LHCN-M2 (cell line): Measurements from ENCODE around the gene SRSF11. TPM values are rescaled to one million over a fixed set of nuclear protein-coding genes. Genes with fewer than 3 reads are reported as not detected.

Source experiments
- DNase-seq: peaks from one replicate; pipeline ENCODE4 v3.0.0-alpha.2; 2012; ENCODE audit warnings: low read depth
- total RNA-seq: library from RNA; depleted of rRNA; stranded (reverse); fragments of >200 nt; gene quantifications from 2 replicates; pipeline ENCODE4 v1.2.3, GENCODE V29; 2014

SRSF11 gene
- total RNA-seq, 1 experiment from 2014 or later = 99.8 TPM

DNA sequence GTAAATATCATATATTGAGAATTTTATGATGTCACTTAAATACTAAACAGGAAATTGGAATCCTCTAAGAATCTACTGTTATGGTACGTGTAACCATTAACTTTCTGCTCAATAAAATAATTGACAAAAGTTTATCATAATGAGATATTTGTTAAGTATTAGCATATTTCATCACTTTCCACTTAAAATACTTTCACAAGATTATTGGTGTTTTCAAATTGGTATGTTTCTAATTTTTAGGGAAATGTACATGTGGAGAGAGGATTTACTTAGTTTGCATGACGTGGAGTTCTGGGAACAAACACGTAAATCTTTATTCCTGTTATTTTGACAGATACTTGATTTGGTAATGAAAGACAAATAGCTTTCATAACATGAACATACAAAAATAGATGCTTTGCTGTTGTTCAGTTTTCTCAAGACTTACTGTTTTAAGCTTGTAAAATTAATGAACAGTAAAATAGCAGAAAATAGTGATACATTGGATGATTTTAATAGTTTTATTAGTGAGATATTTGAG, 1.6 kb downstream of the SRSF11 start:
- DNase-seq = no peak

DNA sequence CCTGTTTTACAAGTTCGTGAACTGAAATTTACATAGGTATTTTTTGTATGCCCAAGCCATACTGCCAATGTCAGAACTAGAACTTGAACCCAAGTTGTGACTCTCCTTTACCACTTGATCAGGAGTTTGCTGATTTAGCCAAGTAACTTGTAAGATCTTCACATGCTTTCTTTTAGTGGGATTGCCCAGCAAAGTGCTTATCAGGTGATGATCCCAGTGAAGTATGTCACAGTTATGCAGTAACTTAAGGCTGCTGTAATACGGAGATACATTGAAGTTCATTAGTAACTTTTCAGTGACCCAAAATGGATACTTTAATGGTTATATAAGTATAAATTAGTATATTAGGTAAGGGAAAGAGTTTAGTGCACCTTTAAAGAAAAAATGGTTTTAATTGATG, 3.8 kb downstream of the SRSF11 start:
- DNase-seq = no peak

DNA sequence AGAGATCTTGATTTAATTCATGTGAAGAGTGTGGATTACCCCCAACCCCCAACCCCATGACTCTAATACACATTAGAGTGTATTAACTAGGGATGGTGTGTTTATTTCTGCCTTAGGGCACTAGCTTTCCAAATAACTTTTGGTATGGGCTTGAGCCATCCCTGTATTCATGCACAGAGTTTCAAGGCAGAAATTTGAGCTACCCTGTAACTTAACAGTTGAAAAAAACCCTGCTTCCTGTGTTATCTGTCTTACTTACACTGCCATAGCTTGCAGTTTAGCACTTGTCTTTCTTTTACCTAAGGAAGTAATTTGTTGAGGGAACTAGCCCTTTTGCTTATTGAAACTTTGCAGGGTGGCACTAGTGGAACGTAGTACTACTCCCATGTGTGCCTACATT, 6.3 kb downstream of the SRSF11 start:
- no peak for DNase-seq

DNA sequence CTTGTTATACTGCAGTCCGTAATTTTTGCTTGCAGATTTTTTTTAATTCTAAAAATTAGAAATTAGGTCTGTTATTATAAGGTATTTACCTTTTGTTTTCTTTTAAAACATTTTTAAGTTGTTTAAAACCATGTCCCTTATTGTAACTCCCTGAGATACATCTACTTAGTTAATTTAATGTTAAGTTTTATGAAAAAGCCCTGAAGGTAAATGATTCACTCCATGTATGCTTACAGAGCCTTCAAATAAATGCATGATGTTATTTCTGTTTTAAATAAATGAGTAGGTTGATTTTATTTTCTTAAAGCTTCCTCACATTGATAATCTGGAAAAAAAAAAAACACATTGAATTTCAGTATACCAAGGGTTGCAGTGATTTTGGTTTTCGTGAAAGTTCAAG, 7.5 kb downstream of the SRSF11 start:
- DNase-seq = no peak

DNA sequence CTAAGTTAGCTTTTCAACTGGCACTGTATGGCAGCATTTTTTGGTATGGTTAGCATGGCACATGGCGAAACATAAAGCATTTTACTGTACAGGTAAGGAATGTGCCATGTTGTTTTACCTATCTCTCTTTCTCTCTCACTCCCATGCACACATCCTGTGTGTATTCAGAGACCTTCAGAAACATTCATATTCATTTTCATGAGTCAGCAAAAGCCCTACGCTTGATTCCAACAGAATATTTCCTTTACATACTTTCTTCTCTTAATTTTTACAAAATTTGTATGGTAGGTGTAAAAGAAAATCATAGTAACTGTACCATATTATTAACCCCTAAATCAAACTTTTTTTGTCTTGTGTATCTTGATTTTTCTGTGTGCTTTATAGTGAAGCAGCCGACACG, 10.3 kb downstream of the SRSF11 start:
- no peak for DNase-seq

DNA sequence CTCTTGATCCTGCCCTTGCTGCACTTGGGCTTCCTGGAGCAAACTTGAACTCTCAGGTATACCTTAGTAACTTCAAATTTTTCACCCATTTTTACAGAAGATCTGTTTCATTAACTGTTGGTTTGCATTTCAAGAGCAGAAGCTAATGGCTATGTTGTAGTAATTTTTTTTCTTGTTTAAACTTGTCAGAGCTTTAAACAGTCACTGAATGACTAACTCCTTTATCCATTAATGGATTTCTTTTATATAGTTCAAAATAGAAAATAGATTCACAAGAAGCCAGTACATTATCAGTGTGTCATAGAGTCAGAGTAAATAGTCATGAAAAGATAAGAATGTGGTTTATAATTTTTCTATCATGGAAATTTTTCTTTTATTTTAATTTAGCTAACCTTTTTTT, 13.6 kb downstream of the SRSF11 start:
- no peak for DNase-seq

DNA sequence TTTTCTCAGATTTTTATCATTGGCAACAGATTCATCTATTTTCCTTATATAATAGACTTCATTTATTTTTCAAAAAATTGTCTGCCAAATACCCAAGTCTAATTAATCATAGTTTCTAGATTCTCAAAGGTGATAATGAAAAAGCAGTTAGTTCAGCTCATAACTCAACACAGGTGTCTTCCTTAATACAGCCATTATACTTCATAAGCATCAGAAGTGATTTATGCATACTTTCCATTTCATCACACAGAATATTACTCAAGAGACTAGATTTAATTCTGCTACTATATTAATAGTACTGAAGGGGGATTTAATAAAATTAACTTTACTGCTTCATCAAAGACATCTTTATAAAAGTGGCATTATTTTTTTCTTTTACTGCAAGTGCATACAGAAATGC, 18.8 kb downstream of the SRSF11 start:
- no peak for DNase-seq

DNA sequence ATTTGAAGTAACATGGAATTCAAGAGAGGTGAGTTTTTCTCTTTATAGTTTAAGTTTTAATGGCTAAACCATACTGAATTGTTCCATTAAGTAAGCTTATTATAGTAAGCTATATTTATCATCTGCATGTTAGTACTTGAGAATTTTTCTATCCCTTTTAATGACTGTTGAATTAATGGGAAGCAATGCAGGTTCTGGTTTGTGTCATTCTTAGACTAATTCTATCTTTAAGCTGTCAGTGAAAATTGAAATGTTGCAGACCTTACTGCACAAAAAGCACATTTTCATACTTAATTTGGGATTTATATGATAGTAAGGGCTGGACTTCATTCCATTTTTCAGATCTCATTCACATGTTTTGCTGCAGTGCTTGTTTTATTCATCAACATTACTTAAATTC, 25.9 kb downstream of the SRSF11 start:
- no peak for DNase-seq

DNA sequence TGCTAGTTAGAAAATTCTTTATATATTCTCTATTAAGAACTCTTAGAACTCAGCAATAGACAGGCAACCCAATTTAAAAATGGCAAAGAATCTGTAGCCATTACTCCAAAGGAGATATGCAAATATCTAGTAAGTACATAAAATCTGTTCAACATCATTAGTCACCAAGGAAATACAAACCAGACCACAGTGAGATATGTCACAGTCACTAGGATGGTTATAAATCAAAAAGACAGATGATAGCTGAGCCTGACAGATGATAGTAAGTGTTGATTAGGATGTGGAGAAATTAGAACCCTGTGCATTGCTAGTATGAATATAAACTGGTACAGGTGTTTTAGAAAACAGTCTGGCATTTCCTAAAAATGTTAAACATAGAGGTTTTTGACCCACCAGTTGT, 26.6 kb downstream of the SRSF11 start:
- no peak for DNase-seq

DNA sequence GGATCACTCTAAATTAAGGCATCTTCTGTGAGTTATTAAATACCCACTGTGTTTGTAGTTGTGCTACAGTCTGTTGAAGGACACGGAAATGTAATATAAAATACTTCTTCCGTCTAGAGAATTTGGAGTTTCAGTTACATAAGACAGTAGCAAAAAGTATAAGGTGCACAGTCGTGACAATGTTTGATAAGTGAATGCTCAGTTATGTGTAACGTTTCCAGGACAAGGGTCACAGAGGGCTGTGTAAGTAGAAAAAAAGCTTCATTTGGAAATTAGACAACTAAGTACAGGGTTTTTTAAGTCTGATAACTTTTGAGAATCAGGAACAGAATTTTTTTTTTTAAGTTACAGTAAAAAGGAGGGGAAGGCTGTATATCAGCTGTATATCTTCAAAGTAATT, 27.5 kb downstream of the SRSF11 start:
- no peak for DNase-seq

DNA sequence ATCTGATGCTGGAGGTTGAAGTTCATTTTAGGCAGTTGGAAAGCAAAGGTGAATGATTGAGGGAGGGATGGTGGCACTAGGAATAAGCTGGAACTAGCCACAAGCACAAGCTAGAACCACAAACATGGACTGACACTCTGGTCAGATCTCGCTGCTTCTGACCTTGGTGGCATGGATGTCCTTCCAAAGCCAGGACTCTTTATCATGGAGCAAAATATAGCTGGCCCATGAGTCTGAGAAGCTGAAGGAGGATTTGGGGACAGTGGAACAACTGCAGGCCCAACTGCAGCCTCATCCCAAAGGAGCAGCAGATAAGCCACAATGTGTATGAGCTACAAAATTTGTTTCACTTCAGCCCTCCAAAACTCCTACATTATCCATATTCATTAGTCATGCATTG, 35.5 kb downstream of the SRSF11 start:
- DNase-seq = no peak

DNA sequence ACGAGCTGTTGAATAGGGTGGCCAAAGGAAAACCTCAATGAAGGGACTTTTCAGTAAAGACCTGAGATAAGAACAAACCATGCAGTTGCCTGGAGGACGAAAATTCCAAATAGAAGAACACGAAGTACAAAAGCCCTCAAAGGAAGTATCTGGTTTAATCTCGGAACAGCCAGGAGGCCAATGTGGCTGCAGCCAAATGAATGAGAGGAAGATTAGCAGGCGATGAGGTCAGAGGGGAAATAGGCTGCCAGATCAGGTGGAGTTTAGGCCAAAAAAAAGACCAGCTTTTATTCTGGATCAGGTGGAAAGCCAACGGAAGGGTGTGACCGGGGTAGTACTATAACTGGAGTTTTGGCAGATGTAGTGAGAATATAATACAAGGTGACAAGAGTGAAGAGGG, 43.7 kb downstream of the SRSF11 start:
- no peak for DNase-seq

DNA sequence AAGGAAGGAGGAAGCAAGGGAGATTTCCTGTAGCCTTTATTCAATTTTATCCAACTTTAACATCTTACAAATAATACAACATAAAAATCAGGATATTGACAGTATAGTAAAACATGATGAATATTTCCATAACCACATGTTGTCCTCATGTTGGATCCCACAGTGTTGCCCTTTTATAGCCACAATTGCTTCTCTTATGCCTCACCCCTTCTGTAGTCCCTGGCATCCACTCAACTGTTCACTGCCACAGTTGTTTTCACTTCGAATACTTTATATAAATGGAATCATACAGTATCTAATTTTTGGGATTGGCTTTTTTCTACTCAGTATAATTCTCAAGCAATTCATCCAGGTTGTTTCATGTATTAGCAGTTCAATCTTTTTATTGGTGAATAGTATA, 44.8 kb downstream of the SRSF11 start:
- DNase-seq = no peak

DNA sequence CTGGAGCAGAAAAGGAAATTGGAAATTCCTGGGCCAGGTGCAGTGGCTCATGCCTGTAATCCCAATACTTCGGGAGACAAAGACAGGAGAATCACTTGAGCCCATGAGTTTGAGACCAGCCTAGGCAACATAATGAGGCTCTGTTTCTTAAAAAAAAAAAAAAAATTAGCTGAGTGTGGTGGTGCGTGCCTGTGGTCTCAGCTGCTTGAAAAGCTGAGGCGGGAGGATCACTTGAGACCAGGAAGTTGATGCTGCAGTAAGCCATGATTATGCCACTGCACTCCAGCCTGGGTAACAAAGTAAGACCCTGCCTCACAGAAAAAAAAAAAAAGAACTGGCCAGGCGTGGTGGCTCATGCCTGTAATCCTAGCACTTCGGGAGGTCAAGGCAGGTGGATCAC, 56.7 kb downstream of the SRSF11 start:
- DNase-seq = no peak

DNA sequence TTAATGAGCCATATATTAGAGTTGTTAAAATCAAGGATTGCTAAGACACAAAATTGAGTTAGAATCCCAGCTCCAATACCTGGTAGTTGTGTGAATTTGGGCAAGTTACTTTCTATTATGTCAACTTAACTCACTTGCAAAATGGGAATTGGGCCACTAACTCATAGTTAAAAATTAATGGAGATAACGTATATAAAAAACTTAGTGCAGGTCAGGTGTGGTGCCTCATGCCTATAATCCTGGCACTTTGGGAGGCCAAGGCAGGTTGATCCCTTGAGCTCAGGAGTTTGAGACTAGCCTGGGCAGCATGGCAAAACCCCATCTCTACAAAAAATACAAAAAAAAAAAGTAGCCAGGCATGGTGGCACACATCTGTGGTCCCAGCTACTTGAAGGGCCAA, 57.5 kb downstream of the SRSF11 start:
- no peak for DNase-seq

DNA sequence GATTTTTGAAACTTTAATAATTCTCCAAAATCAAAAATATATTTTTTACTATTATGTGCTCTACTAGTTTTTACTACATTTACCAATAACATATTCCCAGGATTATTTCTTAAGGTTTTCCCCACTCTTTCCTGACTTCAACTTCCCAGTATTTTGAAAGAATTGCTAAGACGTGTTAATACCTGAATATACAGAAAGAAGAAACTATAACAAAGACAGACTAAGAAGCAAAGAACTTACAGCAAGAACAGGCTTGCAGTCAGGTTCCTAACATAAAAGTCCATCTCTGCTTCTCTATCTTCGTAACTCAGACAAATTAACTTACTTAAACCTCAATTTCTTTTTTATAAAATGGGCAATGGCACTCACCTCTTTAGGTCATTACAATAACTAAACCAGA, 63.2 kb downstream of the SRSF11 start:
- DNase-seq = no peak

DNA sequence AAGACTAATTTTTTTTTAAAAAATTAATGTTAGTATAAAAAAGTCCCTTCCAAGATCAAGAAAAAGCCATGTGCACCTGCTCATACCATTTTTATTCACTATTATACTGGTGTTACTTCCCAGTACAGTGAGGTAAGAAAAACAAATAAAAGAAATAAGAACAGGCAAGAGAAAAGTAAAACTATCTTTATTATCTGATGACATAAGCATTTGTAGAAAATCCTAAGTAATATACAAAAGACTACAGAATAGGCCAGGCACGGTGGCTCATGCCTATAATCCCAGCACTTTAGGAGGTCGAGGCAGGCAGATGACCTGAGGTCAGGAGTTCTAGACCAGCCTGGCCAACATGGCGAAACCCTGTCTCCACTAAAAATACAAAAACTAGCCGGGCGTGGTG, 65.3 kb downstream of the SRSF11 start:
- DNase-seq = no peak

DNA sequence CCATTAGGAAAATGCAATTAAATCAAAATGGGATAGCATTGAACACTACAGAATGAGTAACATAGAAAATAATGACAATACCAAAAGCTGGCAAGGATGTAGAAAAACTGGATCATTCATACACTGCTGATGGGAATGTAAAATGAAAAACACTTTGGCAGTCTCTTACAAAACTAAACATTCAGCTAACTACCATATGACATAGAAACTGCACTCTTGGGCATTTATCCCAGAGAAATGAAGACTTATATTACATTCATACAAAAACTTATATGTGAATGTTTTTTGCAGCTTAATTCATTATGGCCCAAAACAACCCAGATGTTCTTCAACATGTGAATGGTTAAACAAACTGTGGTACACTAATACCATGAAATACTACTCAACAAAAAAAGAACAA, 67.0 kb downstream of the SRSF11 start:
- DNase-seq = no peak

DNA sequence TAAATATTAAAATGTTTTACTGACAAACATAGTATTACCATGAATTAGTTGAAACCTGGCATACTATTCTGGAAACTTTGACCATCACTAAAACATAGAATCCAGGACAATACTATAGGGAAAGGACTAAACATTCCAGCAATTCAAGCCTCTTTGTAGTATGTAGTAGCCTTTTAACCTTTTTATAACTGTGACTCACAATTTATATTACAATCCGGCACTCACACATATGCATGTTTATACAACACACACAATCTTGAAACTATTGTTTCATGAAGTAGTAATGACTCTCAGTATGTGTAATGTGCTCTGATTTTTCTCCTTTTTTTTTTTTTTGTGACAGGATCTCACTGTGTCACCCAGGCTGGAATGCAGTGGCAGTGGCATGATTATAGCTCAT, 69.0 kb downstream of the SRSF11 start:
- peak; percentile 6 for DNase-seq

DNA sequence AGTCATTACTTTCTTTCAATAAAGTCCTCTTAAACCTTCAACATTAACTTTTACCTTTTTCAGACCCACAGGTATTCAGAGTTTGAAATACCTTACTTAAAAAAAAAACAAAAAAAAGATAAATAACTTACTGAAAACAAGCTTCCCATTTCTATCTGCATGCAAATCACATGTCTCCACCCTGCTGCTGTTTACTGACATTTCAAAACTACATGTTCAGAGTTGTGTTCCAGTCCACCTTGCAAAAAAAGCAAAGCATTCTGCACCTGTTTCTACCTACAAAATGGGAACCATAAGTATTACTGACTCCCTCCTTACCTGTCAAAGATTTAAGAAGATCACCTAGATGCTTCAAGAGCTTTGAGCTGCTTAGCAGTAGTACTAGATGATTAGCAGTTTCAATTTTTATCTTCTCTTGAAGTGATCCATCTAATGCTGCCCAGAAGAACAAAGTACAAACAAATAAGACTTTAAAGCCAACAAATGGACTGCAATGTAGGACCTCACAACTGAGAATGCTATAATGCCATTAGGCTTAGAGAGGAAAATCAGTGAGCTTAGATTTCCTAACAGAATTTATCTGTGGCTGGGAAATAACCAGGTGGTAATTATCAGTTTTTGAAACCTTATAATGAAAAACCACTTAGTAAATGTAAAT, 72.1 kb downstream of the SRSF11 start:
- no peak for DNase-seq

DNA sequence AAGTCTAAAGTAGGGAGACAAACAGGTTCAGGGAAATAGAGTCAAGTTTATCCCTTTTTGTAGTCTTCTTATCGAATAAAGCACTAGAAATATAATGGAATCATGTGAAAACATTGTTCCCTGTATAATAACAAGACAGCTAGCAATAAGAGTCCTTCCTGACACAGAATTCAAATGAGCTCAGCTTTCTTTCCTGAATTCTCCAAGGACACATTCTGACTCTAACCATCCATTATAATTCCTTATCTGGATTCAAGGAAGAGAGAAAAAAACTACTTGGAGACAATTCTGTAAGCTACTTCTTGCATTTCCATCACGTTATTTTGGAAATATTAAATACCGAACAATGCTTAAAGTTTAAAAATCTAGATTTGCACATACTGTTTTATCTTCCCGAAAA, 74.6 kb downstream of the SRSF11 start:
- DNase-seq = no peak

DNA sequence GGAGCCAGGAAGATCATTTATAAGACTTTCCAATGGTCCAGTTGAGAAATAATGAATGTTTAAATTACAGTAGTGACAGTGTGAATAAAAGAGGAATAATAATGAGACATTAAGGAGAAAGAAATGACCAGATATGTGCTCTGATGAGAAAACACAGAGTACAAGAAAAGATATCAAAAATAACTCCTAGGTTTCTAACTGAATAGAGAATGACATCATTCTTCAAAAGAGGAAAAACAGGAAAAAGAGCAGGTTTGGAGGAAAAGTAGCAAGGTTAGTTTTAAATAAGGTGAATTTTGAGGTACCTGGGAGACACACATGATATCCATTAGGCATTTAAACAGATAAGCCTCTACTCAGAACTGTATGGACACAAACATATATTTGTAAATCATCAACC, 78.3 kb downstream of the SRSF11 start:
- no peak for DNase-seq
